Tibial nerve (tissue), 3 donors: ENCODE results near the gene NXPH4.

Experiments
- POLR2A ChIP-seq, 2 donors: fragments of 450-650 bp; IDR thresholded peaks; one replicate each; pipeline ENCODE4 v1.6.1; 2017; ENCODE audit warnings: antibody characterized with exemption in 2 of 2, mild to moderate bottlenecking in 2 of 2, moderate library complexity in 2 of 2
- TF ChIP-seq, protein P1 (sequence below), 5 experiments: fragments of 200-600 bp in 3 of 5; fragments of 450-650 bp in 2 of 5; sonication (generic) in 3 of 5; IDR thresholded peaks; one replicate each; pipeline ENCODE4 v1.5.1; 2016 to 2019; ENCODE audit warnings: antibody characterized with exemption in 5 of 5, mild to moderate bottlenecking in 3 of 5, moderate library complexity in 2 of 5

DNA sequence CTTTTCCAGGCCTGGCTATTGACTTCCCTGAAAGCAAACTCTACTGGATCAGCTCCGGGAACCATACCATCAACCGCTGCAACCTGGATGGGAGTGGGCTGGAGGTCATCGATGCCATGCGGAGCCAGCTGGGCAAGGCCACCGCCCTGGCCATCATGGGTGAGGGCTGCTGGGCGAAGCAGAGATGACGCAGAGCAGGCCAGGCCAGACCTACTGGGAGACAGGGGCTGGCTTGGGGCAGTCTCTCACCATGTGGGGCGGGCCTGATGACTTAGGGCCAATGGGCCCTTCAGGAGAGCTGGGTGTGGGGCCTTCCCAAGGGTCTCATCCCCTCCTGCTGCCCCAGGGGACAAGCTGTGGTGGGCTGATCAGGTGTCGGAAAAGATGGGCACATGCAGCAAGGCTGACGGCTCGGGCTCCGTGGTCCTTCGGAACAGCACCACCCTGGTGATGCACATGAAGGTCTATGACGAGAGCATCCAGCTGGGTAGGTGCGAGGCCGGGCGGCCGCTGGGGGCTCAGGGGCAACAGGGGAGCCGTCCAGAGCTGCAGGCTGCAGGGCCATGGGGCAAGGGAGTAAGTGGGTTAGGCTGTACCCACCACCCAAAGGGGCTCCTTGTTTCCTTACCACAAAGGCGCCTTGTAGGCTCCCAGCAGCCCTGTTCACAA is 36.1 kb upstream of the NXPH4 start:
- TF ChIP-seq, protein P1, sequence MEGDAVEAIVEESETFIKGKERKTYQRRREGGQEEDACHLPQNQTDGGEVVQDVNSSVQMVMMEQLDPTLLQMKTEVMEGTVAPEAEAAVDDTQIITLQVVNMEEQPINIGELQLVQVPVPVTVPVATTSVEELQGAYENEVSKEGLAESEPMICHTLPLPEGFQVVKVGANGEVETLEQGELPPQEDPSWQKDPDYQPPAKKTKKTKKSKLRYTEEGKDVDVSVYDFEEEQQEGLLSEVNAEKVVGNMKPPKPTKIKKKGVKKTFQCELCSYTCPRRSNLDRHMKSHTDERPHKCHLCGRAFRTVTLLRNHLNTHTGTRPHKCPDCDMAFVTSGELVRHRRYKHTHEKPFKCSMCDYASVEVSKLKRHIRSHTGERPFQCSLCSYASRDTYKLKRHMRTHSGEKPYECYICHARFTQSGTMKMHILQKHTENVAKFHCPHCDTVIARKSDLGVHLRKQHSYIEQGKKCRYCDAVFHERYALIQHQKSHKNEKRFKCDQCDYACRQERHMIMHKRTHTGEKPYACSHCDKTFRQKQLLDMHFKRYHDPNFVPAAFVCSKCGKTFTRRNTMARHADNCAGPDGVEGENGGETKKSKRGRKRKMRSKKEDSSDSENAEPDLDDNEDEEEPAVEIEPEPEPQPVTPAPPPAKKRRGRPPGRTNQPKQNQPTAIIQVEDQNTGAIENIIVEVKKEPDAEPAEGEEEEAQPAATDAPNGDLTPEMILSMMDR (IDR thresholded peaks at IDR 0.05), result no peak
- no peak for TF ChIP-seq POLR2A (IDR thresholded peaks at IDR 0.05)
